Ishikawa (cell line): ENCODE measurements around the gene C3.

Experiments
- CEBPB ChIP-seq: IDR thresholded peaks from 2 replicates; pipeline ENCODE4 v1.6.1; 2012
- CREB1 ChIP-seq: IDR thresholded peaks from 2 replicates; pipeline ENCODE4 v1.6.1; 2012; ENCODE audit warnings: low read depth
- EGR1 ChIP-seq: IDR thresholded peaks from 2 replicates; pipeline ENCODE4 v1.6.1; 2012
- EP300 ChIP-seq: IDR thresholded peaks from 2 replicates; pipeline ENCODE4 v1.6.1; 2012; ENCODE audit warnings: borderline replicate concordance
- FOXM1 ChIP-seq: IDR thresholded peaks from 2 replicates; pipeline ENCODE4 v1.6.1; 2012; ENCODE audit warnings: low read depth, borderline replicate concordance
- RAD21 ChIP-seq: IDR thresholded peaks from 2 replicates; pipeline ENCODE4 v1.6.1; 2012; ENCODE audit warnings: low read depth
- REST ChIP-seq: IDR thresholded peaks from 2 replicates; pipeline ENCODE4 v1.6.1; 2012; ENCODE audit warnings: low read depth, mild to moderate bottlenecking
- TAF1 ChIP-seq: IDR thresholded peaks from 2 replicates; pipeline ENCODE4 v1.6.1; 2012; ENCODE audit warnings: low read depth, mild to moderate bottlenecking
- TCF12 ChIP-seq: IDR thresholded peaks from 2 replicates; pipeline ENCODE4 v1.6.1; 2012; ENCODE audit warnings: low read depth
- TEAD4 ChIP-seq: IDR thresholded peaks from 2 replicates; pipeline ENCODE4 v1.6.1; 2012
- USF1 ChIP-seq: IDR thresholded peaks from 2 replicates; pipeline ENCODE4 v1.6.1; 2012
- YY1 ChIP-seq: IDR thresholded peaks from 2 replicates; pipeline ENCODE4 v1.6.1; 2012; ENCODE audit warnings: low read depth
- TF ChIP-seq, protein P1 (sequence below): IDR thresholded peaks from 2 replicates; pipeline ENCODE4 v1.6.1; 2012

DNA sequence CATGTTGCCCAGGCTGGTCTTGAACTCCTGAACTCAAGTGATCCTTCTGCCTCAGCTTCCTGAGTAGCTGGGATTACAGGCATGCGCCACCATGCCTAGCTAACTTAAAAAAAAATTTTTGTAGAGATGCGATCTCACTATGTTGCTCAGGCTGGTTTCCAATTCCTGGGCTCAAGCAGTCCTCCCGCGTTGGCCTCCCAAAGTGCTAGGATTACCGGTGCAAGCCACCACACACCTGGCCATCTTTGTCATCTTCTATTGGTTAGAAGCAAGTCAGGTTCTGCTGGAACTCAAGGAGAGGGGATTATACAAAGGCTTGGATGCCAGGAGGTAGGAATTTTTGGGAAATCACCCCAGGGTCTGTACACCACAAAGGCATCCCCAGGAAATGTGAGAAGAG, 75.7 kb downstream of the C3 start:
- TF ChIP-seq, protein P1, sequence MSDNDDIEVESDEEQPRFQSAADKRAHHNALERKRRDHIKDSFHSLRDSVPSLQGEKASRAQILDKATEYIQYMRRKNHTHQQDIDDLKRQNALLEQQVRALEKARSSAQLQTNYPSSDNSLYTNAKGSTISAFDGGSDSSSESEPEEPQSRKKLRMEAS, result no peak
- no peak for TF ChIP-seq RAD21
- TF ChIP-seq YY1, result no peak
- TF ChIP-seq EP300, result no peak
- TF ChIP-seq TAF1, result no peak
- TF ChIP-seq CEBPB, result no peak
- no peak for TF ChIP-seq TEAD4
- TF ChIP-seq CREB1, result no peak
- no peak for TF ChIP-seq USF1
- no peak for TF ChIP-seq TCF12
- TF ChIP-seq FOXM1, result no peak
- no peak for TF ChIP-seq EGR1
- no peak for TF ChIP-seq REST
